Fibroblast of skin of back (primary cell): ENCODE measurements around the gene MPZL3.

Source experiments
- DNase-seq: peaks from one replicate; pipeline ENCODE4 v3.0.0-alpha.2; 2013

The MPZL3 gene

DNA sequence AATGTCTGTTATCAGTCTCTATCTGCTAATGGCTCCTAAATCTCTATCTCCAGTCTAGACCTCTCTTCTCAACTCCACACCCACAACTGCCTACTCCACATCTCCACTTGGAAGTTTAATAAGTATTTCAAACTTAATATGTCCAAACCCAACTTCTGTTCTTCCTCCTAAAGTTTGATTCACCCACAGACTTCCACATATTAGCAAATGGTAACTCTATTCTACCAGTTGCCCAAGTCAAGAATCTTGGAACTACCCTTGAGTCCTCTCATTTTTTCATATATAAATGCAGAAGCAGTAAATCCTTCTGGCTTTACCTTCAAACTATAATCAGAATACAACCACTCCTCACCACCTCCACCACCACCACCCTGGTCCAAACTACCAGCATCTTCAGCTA is 20.7 kb downstream of the MPZL3 start:
- DNase-seq, result no peak

DNA sequence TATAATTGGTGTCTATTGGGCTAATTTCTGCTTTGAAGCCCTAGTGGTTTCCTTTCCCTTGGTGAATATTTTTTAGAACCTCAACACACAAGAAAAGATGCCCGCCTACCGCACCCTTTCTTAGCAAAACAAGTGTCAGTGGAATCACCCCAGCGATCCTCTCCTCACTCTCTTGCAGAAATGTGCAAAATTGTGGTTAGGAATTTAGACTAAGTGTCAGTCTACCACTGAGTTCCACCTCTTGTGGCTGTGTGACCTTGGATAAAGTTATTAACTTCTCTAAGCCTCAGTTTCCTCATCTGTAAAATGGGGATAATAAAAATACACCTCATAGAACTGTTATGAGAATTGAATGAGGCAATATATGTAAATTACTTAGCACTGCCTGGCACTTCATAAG is 22.1 kb downstream of the MPZL3 start:
- DNase-seq, result no peak

DNA sequence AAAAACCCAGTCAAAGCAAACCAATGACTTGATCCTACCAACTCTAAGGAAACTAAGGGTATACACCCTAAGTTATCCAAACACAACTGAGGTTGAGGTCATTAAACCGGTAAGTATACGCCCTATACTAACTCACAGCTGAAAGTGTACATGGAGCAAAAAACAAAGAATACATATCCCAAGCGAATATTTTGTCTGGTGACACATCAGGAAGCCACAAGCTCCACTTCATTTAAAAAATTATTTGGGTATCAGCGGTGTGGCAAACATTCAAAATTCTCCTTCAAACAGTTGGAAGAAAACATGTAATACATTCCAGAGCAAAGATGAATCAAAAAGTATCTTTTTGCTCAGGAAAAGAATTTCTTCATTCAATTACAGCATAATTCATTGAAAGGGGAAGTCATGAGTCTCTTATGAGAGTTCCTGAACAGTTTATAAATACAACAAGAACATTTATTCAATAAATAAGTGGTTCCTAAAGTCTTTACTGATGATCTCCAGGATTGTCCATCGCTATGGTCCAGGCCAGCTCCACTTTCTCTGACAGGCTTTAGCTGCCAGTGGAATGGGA is 22.8 kb downstream of the MPZL3 start:
- DNase-seq, result peak; percentile 15

DNA sequence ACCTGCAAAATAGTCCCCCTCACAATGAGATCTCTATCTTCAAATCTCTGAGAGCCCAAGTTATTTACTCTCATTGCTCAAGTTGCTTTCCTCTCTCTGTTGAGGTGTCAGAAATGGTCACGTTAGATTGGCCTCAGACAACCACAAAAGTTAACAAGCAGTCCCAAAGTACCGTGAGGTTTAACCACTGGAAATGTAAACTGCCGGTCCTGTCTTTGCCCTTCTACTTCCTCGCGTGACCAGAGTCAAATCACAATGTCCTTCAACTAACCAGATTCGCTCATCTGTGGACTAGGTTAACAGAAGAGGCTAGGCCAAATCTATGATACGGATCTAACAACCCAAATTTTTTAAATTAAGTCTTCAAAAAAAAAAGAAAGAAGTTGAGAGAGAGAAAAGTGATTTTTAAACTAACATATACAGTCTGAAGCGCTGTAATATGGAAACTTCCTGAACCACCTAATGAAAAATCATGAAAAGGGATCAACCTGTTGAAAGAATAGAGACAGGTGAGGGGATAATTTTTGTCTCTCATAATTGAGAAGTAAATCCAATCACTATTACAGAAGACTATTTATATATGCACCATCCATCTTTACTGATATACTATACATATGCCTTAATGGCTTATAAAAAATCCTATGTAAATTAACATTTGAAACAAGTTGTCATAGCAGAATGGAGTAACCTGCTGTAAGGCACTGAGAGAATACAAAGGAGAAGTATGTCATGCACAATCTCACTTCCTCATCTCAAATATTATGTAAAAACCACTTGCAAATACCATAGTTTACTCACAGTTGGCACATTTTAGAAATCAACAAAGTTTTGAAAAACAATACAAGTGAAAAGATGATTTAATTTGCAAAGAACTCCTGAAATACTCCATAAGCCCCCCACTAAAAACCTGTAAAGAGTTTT is 24.0 kb downstream of the MPZL3 start:
- DNase-seq, result no peak

DNA sequence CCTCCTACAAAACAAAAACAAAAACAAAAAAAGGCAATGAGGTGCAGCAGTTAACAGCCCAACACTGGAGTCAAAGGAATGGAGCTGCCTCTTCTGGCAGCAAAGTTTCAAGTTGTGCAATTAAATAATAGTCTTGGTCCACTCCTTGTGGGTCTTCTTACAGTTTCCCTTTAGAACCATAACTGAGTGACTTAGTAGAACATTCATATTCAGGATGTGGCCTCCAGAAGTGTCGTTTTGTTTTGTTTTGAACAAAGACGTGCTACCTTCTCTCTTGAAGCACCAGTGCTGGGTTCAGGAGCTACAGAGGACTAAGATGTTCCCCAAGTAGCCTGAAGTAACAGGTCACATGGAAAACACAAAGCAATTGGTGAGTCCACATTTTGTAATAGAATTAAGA is 25.4 kb downstream of the MPZL3 start:
- DNase-seq, result no peak

DNA sequence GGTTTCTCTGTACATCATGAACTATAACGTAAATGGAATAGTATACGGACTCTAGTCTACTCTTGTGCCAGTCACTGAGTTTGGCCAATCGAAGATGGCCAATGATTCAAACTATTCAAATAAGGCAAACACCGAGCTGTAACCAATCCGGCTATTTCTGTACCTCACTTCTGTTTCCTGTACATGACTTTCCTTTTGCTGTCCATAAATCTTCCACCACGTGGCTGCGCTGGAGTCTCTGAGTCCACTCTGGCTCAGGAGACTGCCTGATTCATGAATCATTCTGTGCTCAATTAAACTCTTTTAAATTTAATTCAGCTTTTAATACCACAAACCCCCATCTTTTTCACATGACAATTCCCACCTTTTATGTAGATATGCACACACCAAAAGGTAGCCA is 25.9 kb downstream of the MPZL3 start:
- no peak for DNase-seq

DNA sequence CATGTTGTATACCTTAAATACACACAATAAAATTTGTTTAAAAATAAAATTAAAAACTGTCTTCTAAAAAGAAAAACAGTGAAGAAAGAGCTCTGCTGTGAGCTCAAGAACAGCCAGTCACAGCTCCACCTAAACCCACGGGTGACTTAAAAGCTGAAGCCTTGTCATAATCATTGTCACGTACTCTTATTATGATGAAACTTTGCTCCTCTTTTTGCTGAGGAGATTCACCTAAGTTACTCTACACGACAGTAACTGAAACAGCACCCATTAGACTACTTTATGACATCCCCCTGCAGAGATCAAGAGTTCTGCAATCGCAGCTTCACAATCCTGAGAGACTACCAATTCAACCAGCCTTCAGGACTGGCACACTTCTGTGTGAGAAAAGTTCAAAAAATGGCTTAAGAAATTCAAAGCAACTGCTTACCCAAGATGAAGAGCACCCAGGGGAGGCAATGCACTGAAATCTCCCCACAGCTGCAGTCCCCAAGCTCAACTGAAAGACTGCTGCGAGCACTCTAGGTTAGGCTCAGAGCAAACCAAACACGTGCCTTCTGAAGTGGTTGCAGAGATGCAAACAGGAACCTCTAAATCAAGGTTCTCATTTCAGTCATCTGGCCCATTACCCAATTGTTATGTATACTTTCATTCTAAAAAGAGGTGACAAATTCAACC is 27.5 kb downstream of the MPZL3 start, which contains the start of gene JAML:
JAML (minus strand) TSS at position 501 of the 678 bp plus-strand sequence. CDS start 10,145 bp downstream, outside the sequence.
- DNase-seq, result no peak

DNA sequence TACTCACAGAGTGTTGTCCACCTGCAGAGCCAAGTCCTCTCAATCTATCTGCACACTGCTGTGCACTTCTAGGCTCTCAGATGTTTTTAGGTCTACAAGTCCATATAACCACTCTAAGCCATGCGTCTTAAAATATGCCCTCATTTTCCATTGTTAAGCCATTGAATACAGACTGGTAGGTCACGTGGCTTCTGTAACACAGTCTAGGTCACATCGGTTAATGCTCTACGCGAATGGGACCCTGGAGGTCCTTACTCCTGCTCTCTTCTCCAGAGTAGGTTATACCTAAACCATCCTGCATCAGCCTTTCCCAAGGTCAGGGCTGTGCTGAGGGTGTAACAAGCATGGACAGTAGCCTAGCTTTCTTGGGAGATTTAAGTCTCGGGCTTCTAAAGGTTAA is 28.2 kb downstream of the MPZL3 start:
- no peak for DNase-seq

DNA sequence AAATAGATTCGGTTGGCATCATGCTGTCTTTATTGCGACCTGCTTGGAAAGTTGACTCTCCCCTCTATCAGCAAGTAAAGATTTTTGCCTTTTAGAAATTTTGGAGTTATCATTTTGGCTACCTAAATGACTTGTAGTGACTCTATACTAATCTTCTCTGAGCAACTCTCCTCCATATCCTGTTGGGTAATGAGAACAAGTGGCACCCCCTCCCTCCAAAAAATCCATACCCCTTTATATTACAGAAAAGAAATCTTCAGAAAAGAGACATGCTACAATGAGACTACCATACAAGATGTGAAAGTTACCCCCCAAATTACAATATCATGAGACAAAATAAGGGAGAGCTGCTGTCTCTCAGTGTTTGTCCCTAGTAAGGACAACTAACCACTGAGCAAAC is 28.6 kb downstream of the MPZL3 start:
- no peak for DNase-seq

DNA sequence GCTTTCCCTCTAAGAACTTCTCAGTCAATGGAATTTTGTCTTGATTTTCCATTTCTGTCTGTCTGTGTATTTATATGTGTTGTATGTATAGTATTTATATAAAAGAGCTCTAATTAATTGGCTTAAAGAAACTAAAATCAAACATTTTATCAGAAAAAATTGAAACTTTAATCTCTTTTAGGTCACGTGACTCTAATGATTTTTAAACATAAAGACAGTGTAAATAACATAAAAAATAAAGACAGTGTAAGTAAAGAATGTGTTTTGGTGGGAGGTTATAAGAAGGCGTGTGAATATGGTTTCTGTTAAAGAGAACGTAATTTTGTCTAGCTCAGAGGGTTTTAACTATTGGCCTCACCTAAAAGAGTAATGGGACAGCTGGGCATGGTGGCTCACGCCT is 29.7 kb downstream of the MPZL3 start:
- DNase-seq, result no peak

DNA sequence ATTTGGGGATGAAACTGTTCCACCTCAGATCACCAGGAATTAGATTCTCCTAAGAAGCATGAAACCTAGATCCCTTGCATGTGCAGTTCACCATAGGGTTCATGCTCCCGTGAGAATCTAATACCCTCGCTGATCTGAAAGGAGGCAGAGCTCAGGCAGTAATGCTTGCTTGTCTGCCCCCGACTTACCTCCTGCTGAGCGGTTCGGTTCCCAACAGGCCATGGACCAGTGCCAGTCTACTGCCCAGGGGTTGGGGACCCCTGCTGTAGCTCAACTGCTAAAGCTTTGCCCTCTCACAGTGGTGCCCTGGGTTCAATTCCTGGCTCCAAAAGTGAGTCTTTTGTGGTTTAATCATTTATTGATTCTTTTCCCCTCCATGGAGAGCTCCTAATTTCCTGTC is 30.7 kb downstream of the MPZL3 start:
- DNase-seq, result no peak

DNA sequence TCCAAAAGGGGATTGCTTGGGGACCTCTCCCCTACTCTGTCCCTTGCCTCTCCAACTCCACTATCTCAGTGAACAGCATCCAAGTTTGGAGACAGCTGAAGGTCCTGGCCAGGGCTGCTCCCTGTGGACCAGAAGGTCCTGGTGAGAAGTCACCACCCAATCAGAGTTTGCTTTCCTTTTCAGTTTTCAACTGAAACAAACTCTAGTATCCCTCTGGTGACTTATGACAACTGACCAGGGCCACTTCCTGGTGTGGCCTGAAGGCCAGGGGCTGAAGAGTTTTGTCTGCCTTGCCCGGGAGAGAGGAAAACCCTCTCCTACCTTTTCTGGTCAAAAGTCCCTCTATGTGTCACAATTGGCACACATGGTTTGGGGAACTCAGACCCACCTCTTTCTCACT is 32.4 kb downstream of the MPZL3 start:
- DNase-seq, result no peak

DNA sequence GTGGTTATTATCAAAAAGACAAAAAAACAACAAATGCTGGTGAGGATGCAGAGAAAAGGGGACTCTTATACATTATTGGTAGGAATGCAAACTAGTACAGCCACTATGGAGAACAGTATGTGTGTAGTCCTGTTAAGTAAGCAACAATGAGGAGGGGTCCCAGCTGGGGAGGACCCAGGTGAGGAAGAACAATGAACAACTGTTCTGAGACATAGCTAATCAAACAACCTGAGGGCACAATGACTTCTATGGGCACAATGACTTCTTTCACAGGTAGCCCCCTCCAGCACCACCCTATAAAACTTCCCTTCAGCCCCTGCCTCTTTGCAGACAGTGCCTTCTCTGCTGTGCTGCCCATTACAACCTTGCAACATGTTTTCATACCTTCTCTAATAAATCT is 32.9 kb downstream of the MPZL3 start:
- DNase-seq, result no peak

DNA sequence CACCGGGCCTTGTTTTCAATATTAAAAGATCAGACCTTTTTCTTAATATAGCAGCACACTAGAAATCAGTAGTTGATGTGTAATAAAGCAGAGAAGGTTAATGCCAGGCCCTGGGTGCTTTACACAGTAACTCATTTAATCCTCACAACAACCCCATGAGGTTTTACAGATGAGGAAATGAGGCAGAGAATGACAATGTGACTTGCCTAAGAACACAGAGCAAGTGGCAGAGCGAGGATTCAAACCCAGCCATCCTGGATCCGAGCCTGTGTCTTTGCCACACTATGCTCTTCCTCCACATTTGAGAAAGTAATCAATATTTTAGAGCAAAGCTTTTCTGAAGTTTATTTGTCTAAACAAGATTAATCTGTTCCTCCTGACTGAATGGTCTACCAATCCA is 34.6 kb downstream of the MPZL3 start:
- DNase-seq, result no peak

DNA sequence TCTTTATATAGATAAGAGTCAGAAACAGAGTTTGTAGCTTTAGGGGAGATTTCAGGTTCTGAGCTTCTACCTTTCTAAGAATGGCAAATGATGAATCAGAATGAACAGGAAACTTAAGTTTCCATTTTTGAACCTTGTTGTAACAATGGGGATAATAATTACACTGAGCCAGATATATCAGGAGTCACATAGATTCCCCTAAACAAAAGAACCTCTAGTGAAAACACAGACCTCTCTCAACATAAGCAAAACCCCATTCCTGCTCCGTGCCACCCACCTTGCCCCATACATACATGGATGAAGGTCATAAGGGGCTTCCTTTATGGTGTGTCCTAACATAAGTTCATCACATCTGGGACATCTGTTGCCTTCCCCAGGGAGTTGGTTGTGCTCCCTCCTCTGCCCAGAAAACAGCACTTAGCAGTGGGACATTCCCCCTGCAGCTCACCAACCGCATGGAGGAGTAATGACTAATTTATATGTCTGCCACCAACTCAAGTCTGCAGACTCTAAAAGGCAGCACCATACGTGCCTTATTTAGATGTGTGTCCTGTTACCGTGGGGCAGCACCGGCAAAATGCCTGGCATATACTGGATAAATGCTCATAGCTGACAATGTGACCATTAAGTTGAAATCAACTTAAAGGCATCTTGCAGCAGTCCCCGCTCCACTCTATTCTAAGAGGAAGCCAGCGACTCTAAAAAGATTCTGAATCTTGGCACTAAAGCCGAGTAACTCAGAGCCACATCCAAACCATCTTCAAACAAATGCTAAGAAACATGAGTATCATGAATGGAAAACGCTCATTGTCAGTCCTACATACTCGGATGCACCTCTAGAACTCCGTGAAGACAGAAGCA is 35.3 kb downstream of the MPZL3 start:
- no peak for DNase-seq

DNA sequence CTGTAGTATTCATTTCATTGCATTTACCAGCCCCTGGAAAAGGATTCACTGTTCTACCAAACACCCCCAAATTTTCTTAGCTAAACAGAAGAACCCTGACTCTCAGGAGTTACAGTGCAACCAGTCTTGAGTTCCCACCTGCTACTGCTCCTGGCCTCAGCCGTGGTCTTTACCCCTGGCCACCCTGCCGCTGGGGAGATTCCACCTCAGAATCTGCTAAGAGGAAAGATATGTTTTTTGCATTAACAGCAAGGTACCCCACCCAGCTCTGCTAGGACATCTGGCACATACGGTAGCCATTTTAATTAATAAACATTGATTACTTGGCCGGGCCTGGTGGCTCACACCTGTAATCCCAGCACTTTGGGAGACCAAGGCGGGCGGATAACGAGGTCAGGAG is 36.4 kb downstream of the MPZL3 start:
- no peak for DNase-seq

DNA sequence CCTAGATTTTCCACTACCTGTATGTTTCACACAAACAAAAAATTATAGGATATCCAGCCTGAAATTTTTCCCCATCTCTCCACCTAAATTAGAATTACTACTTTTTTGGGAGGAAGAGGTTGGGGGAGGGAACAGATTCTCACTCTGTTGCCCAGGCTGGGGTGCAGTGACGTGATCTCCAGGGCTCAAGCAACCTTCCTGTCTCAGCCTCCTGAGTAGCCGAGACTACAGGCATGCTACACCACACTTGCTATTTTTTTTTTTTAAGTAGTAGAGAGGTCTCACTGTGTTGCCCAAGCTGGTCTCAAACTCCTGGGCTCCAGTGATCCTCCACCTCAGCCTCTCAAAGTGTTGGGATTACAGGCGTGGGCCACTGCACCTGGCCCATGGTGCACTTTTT is 36.9 kb downstream of the MPZL3 start:
- DNase-seq, result no peak

DNA sequence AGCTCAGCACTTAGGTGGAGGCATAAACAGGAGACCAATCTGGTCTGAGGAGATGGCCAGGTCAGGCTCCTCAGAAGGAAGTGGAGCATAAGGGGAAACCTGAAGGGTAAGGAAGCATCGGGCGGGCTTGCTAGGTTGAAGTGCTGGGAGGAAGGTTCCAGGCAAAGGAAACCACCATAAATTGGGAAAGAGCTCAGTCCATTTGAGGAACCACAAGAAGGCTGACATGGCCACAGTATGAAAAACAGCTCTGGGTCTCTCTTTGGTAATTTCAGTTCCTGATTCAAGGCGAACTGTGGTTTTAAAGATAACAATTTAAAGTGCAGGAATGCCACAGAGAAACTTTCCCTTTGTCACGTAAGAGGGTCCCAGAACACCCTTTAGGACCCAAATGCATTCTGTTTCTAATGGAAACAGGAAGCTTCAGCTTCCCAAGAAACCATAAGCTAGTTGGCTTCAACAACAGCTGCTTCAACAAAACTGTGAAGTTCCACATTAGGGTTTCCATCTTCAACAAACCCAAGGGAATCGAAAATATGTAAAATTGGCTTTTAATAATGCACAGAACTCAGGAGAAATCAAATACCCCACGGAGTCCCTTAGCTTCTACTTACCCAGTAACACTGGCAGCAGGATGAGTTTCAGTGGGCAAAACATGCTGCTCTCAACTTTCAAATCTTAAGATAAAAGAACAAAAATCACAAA is 37.8 kb downstream of the MPZL3 start:
- no peak for DNase-seq

DNA sequence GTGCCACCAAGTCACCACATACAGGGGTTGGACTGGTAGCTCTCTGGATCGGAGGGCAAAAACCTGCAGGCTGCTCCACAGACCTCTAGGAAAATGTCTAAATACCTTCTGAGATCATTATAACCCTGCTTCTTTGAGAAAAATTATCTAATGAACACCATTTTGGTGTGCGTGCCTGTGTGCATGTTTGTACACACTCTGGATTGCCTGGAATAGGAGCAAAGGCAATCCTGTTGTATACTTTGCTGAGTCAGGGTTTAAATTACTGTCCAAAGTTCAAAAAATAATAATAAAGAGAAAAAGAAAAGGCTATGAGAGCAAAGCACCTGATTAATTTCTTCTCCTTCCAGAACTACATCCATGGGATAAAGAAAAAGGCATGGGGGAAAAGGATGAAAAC is 38.4 kb downstream of the MPZL3 start:
- no peak for DNase-seq

DNA sequence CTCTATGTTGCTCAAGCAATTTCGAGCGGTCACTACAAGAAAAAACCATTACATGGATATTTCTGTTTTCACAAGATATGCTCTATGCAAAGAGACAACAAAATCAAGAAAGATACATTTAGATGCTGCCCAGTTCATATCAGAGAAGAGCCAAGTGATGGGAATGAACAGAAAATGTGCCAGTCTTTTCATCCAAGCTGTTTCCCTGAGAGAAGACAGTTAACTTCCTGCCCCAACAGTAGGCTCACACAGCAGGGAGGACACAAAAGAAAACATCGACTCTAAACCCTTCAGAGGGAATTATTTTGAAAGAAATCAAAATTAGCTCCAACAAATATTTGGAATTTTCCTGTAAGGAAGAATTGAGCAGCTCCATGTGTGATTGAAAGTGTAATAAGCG is 39.0 kb downstream of the MPZL3 start:
- no peak for DNase-seq

DNA sequence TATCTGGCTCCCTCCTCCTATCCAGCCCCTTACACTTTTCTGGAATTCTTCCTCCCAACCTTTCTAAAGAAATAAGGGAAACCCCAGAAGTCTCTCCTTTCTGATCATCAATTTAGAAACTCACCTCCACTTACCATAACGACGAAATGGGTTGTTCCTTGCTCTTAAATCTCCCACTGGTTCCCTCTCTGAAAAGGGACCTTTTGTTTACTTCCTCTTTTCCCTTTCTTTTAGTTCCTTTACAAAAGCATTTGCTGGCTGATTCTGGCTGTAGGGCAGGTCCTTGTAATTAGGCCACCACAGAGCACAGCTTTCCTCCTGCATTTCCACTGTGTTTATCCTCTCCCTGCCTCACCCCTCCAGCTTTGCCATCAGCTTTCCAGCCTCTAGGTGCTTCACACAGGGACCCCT is 39.4 kb downstream of the MPZL3 start:
- no peak for DNase-seq

DNA sequence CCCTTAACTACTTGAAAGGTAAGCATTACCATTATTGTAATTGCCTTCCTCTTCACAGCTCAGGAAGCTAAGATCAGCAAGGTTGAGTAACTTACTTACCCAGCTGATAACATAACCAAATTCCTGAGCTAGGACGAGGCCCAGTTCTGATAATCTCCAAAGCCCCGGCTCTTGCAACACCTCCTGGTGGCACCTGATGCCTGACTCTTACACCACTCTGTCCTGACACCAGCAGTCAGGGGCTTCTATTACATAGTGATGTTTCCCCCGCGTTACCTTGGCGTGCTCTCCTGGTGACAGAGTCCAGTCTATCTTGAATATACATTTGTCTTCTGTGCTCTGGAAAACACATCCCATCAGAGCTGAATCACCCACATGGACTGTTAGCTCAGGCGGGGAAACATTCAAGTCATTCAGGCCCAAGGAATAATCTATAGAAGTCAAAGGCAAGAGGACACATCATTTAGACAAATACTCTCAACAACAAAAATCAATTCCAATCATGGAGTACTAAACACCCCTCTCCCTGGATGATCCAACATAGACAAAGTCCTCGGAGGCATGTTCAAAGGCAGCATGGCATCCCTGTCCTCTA is 39.9 kb downstream of the MPZL3 start:
- DNase-seq, result no peak
